GM10248 (cell line): ENCODE measurements around the gene KLHL6.

ENCODE experiments used
- CTCF ChIA-PET: fragments of 300-600 bp; sonication (Branson Sonifier 250); formaldehyde crosslinking; extraction: SDS; loops from one replicate; lab custom pipeline; 2021; ENCODE audit warnings: antibody characterized with exemption; lab: Yijun Ruan, JAX
- POLR2A ChIA-PET: fragments of 350-650 bp; sonication (Branson Sonifier 250); formaldehyde crosslinking; extraction: SDS; loops from one replicate; lab custom pipeline; 2020; ENCODE audit warnings: antibody characterized with exemption; lab: Yijun Ruan, JAX
- DNase-seq: peaks from one replicate; pipeline ENCODE4 v3.0.0; 2012; ENCODE audit errors: extremely low spot score
- CTCF ChIP-seq: IDR thresholded peaks from 2 replicates; pipeline ENCODE4 v1.5.1; 2012; ENCODE audit warnings: mild to moderate bottlenecking, low read depth; ENCODE audit errors: extremely low read depth, missing control alignments, control extremely low read depth

KLHL6 gene

DNA sequence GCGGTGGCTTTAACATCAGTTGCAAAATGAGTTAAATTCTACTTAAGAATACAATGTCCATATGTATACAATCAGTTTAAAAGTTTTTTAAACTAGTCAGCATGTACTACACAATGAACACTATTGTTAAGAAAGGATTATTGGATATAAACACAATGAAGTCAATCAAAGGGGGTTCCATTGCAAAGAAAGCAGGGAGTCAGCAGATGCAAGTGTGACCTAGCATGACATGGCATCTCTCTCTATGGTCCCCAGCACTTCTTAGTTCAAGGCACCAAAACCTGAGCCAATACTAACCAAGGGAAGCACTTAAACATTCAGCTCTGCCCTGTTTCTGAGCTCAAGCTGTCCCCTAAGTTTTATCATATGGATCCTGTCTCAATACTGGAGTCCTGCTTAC is 17.0 kb downstream of the KLHL6 start:
- ChIA-PET POLR2A (no interaction called here), CTCF (interaction anchor here (1.2 to 4.0 kb wide), 3 partner anchors 9 to 69 kb away, joined by 3 to 23 read pairs (median 11); no protein-coding TSS in a partner anchor)
- TF ChIP-seq CTCF: no peak
- no peak for DNase-seq

DNA sequence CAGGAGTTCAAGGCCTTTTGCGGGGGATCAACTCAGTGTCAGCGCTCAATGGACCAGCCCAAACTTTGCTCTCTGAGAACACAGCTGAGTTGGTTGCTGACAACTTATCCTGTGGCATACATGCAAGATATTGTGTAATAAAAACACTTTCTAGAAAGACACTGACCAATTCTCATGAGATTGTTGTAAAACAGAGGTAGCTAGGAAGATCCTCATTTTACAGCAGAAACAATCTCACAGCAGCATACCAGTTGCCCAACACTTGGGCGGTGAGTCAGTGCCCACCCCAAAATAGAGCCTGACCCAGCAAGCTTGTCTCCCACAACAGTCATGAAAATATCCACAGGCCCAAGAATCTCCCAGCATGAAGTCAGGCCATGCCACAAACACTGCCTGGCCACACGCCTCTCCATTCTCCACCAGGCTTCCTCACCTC is 18.2 kb downstream of the KLHL6 start:
- CTCF ChIA-PET: interaction anchor here (0.8 to 4.0 kb wide), 8 partner anchors 9 to 853 kb away, joined by 3 to 23 read pairs (median 4); no protein-coding TSS in a partner anchor
- TF ChIP-seq CTCF: no peak
- no peak for DNase-seq
- POLR2A ChIA-PET: no interaction called here

GRCh38 chr3:183536238-183536880 is 19.1 kb downstream of the KLHL6 start:
- peak; percentile 63 for DNase-seq
- CTCF ChIA-PET: interaction anchor here (1.1 to 4.0 kb wide), 7 partner anchors 9 to 231 kb away, joined by 3 to 23 read pairs (median 4); no protein-coding TSS in a partner anchor
- POLR2A ChIA-PET: interaction anchor here (0.6 to 0.8 kb wide), 3 partner anchors 9 to 23 kb away, joined by 3 read pairs; no protein-coding TSS in a partner anchor
- TF ChIP-seq CTCF: no peak

DNA sequence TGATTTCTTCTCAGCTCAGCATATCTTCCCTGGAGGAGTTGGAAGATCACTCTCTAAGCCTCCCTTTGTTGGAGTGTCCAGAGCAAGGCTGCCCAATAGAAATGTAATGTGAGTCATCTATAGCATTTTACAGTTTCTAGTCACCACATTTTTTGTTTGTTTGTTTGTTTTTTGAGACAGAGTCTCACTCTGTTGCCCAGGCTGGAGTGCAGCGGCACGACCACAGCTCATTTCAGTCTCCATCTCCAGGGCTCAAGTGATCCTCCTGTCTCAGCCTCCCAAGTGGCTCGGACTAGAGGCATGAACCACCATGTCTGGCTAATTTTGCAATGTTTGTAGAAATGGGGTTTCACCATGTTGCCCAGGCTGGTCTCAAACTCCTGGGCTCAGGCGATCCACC is 21.3 kb downstream of the KLHL6 start:
- POLR2A ChIA-PET: interaction anchor here (0.7 kb wide), 1 partner anchor 18 kb away, joined by 3 read pairs; no protein-coding TSS in a partner anchor
- CTCF ChIA-PET: interaction anchor here (0.9 to 2.1 kb wide), 3 partner anchors 15 to 27 kb away, joined by 3 to 8 read pairs (median 3); no protein-coding TSS in a partner anchor
- no peak for DNase-seq
- TF ChIP-seq CTCF: no peak

DNA sequence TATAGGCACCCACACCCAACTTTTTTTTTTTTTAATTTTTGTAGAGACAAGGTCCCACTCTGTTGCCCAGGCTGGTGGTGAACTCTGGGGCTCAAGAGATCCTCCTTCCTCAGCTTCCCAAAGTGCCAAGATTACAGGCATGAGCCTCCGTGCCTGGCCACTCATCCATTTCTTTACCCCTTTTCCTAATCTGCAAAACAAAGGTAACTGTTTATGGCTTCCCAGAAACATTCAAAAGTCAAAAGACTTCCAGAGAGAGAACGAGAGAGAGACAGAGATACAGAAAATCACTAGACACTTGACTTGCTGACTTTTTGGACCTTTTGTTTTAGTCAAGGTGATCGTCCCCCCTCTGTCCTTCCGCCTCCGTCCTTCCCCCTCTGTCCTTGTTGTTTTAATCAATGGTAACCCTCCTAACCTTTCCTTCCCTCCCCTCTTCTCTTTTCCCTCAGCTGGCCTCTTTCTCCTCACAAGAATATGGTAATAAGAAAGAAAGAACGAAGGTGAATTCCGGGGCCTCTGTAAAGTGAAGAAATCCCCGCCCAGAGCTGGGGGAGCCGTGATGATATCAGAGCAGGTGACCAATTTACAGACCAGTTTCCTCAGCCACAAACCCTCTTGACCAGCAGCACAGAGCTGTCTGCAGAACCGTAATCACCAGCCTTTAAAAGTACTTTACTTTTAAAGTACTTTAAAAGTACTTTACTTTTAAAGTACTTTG is 21.9 kb downstream of the KLHL6 start:
- peak; percentile 49 for DNase-seq
- POLR2A ChIA-PET: interaction anchor here (0.7 kb wide), 1 partner anchor 17 kb away, joined by 3 read pairs; no protein-coding TSS in a partner anchor
- CTCF ChIA-PET: interaction anchor here (0.9 to 2.1 kb wide), 6 partner anchors 14 to 234 kb away, joined by 3 to 8 read pairs (median 3); no protein-coding TSS in a partner anchor
- TF ChIP-seq CTCF: no peak
